ENCODE data around the gene SLC22A12.

The SLC22A12 gene

DNA sequence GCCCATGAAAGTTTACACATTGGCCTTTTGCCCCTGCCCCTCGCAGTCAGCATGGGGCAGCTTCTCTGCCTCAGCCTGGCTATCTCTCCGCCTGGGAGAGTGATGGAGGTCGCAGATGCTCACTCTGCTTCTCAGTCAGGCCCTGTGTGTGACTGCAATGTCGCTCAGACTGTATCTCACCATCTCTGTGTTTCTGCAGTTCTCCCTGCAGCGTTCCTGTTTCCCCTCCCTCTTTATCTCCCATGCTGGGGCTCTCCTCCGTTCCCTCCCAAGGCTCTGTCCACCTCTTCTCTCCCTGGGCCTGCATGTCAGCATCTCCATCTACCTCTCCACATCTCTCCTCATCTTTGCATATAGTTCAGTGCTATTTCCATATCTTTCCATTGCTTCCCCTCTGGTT, 38.1 kb downstream of the SLC22A12 start:
- no peak for FAIRE-seq

DNA sequence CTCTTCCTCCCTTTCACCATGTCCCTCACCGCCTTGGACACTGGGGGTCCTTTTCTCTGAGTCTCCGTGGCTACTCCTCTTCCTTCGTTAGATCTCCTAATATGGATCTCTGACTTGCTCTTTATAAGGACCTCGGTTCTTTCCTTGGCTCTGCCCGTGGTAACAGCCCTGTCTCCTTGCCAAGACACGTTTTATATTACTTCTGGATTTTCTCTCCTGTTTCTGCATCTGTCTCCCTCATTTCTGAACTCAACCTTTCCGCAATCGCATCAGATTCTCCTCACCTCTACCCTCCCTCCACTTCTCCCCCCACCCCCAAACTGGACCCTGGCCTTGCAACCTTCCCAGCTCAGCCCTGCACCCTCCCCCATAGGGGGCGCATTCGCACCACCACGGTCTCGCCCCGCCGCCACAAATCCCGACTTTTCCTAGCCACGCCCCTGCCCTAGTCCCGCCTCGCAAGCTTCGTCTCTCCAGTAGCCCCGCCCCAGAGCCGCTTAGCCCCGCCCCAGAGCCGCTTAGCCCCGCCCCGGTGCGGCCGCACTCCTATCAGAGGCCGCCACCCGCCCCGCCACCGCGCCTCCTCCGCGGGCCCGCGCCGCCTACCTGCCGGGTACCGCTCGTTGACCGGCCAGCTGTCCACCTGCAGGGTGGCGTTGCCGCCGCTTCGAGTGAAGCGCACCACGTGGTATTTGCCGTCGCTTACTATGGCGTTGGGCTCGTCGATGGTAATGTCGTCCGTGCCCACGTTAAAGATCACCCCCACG, 39.0 kb downstream of the SLC22A12 start:
- no peak for FAIRE-seq

DNA sequence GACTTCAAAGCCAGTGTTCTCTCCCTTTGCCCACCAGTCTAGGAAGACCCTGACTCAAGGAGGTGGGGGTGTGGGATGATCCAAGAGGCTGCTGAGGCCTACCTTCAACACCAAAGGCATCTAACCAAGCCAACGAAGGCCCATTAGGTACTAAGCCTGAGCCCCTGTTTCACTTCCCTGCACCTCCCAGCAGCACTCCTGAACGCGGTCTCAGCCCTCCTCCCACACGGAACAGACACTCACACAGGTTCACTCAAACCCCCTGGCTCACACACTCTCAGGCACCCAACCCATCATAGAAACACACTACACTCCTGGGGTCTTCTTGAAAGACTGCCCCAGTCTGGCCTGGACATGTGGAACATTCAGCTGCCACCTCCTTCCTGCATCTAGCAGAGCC, 40.7 kb downstream of the SLC22A12 start:
- FAIRE-seq = no peak

DNA sequence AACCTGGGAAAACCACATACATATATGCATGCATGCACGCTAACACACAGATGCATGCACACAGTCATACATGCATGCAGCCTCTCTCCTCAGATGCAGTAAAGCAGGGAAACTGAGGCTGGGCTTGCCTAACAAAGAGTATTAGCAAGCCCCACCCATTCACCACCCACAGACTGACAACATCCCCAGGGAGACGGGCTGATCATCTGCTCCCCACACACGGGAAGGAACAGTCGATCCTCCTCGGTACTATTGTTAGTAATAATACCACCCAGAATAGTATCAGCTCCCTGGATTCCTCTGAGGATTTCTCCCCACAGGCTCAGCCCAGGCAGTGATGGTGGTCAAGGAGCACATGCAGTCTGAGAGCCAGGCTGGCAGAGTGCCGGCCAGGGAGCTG, 41.2 kb downstream of the SLC22A12 start:
- FAIRE-seq = no peak

DNA sequence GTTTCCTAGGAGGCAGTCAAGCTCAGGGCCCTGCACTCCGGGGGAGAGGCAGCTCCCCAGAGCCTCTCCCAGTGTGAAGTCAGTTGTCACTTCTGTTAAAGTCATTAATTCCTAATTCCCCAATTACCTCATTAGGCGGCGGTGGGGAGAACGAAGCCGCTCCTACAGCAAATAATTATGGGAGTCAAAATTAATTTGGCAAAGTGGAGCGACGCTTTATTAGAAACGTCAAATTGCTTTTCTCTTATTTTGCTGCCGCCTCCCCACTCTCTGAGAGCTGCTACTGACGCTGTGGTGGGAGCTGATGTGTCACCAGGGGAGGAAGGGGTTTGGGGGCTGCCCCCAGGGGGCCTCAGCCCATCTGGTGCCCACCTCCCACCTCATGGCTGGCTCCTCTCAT, 41.6 kb downstream of the SLC22A12 start:
- FAIRE-seq = no peak

DNA sequence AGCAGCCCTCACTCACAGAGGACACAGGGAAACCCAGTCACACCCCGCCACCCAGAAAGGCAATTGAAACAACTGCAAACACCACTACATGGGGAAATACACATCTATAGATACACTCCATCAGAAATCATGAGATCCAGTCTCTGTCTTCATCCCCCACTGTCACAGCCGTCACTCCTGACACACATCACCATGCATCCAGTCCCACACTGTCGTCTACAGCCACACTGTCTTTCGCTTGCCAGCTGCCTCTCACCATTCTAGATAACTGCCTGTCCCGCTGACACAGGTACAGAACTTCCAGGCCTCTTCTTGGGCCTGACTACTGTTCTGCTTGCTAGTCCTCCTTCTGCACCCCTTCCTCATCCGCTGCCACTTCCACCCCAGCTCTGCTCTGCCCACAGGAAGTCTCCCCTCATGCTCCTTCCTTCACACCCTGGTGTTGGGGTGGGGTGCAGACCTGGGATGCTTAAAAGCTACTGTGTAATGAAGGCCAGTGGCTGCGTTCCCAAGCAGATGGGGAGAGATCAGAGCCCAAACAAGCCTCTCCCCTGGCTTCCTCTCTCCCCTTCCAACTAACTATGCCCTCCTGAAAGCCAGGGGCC, 42.6 kb downstream of the SLC22A12 start:
- no peak for FAIRE-seq

DNA sequence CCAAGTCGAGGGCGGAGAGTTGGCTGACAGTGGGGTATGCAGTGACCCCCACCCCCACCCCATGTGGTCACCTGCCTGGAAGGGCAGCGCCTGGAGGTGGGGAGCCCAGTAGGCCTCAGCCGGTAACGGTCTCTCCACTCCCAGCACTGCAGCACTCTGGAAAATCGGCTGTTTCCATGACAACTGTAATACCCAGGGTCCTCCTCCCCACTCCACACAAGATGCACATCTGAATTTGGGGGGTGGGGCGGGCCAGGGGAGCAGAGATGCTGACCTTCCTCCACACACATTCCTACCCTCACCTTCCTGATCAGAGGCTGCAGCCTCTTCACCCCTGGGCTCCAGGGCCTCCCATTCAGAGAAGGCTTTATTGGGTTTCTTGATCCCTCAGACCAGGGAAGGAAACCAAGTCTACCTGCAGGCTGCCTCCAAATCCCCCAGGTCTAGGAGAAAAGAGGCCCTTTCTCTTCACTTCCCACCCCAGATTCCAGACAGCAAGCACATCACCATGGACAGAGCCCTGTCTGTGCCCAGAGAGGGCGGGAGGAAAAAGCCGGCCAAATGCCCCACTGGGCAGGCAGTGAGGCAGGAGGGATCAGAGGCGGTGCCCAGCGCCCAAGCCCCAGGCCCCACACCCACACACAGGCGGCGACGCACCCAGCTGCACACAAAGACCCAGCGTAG, 46.5 kb downstream of the SLC22A12 start:
- no peak for FAIRE-seq

DNA sequence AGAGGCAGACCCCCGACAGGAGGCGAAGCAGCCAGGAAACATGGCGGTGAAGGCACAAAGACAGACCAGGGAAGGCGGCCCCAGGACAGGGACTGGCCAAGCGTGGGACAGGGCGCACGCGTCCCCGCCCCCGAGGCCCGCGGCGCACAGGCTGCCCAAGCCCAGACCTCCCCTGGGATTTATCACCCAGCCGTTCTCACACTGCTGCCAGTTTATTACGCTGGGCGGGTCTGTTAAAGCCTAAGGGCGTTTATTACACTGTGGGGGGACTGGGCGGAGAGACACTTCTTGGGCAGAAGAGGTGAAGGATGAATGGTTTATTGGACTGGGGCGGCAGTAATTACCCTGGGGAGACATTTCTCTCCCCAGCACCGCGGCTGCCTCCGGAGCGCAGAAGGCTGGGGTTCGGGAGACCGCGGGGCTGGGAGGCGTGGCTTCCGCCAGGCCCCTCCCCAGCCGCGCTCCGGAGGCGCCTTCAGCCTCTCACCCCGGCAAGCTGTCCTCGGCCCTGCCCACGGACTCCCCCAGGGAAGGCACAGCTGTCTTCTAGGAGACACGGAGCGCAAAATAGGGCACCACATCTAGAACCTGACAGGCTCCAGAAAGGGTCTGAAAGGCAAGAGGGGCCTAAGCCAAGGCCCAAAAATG, 47.1 kb downstream of the SLC22A12 start:
- no peak for FAIRE-seq

DNA sequence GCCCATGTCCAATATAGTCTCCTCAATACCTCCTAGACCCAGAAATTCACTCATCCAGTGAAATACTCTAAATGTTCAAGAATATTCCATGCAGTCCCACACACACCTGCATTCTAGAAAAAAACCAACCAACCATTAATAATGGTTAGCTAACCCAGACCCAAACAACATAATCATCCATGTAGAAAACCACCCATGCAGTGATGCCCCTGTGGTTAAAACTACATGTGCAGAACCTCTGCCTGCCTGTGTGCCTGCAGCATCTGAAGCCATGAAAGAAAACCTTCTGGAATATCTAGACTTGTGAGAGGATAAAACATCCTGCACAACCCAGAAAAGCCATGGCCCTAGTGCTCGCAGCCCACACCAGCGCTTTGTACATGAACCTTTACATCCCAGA, 47.8 kb downstream of the SLC22A12 start:
- no peak for FAIRE-seq

DNA sequence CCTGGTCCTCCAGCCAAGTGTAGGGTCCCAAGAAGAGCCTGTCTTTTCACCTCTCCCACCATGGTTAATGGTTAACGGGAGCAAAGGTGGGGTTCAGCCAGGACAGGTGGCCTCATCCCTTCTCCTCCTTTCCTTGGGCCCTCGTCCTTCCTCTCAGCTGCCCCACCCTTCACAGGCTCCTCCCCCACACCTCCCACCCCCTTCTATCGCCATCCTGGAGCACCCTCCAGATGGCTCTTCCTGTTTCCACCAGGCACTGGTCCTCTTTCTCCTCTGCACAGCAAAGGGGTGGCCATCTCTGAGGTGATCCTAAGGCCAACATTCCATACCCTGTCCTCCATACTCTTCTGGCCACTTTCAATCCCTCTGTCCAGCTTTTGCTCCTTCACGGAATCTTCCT, 48.9 kb downstream of the SLC22A12 start:
- no peak for FAIRE-seq

DNA sequence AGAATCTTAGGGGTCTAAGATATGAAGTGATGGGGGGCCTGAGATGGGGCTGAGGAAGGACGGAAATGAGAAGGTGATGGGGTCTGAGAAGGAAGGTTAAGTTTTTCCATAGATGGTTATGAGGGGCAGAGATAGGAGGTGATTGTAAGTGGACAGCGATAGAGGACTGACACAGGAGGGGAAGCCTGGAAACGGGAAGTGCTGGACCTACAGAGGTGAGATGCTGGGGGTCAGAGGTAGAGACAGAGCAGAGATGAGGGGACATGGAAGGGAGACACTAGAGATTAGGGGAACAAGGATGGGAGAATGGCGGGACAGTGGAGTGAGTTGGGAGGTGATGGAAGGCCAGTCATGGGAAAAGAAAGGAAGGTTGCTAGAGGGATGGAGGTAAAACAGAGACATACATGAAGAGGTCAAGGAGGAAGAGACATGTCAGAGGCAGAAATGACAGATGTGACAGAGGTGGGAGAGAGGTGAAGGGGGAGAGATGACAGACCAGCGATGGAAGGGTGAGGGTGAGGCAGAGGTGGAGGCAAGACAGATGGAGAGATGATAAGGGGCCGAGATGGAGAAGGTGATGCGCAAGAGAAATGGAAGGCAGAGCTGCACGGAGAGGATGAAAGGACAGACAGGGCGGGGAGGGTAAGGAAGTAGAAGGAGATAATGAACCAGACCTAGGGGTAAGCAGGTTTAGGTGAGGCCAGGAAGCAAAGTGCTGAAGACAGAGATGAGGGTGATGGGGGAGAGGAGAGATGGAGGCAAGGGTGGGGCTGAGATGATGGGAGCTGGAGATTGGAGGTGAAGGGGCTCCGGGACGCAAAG, 50.8 kb downstream of the SLC22A12 start:
- no peak for FAIRE-seq

DNA sequence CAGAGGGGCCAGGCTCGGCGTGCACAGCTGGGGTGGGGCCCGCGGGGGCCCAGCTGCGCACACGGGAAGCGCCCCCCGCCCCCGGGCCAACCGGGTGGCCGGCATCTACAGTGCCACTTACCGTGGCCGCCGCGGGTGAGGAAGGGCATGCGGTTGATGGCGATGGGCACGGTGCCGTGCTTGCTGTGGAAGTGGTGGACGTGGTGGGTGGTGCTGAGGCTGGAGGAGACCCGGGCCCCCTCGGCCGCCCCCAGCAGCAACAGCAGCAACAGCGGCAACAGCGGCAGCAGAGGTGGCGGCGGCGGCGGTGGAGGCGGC, 51.4 kb downstream of the SLC22A12 start:
- FAIRE-seq = no peak

DNA sequence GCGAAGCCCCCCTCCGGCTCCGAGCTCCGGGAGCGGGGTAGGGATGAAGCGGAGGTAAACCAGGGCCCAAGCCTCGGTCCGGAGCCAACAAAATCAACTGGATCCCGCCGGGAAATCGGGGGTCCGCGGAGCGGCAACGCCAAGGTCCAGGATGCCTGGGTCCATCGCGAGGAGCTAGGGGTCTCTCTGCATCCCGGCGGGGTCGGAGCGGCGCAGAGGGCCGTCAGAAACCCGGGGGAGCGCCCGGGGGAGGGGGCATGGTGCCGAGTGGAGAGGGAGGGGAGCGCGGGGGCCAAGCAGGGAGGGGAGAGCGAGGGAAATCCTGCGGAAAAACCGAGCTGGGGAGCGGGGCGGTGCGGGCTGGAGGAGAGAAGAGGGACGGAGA, 51.8 kb downstream of the SLC22A12 start:
- FAIRE-seq = no peak

DNA sequence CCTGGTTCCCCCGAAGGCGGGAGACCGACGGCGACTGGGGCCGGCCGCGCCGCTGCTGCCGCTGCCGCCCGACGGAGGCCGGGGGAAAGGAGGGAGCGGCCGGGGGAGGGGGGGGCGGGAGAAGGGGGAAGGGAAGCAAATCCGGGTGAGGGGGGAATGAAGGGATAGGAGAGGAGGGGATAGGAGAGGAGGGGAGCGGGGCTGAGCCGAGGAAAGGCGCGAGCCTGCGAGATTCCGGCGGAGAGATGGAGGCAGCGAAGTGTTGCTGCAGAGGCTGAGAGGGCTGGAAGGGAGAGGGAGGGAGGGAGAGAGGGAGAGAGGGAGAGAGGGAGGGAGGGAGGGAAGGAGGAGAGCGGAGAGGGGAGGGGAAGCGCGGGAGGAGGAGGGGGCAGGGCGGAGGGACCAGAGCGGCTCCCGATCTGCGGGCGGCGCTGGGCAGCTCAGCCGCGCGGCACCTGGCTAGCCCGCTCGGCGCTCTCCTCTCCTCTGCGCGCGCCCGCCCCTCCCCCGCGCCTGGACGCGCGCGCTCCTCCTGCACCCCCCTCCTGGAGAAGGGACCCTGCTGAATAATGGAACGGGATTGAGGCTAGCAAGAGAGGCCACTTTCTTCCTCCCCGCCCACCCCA, 52.3 kb downstream of the SLC22A12 start:
- FAIRE-seq = no peak

DNA sequence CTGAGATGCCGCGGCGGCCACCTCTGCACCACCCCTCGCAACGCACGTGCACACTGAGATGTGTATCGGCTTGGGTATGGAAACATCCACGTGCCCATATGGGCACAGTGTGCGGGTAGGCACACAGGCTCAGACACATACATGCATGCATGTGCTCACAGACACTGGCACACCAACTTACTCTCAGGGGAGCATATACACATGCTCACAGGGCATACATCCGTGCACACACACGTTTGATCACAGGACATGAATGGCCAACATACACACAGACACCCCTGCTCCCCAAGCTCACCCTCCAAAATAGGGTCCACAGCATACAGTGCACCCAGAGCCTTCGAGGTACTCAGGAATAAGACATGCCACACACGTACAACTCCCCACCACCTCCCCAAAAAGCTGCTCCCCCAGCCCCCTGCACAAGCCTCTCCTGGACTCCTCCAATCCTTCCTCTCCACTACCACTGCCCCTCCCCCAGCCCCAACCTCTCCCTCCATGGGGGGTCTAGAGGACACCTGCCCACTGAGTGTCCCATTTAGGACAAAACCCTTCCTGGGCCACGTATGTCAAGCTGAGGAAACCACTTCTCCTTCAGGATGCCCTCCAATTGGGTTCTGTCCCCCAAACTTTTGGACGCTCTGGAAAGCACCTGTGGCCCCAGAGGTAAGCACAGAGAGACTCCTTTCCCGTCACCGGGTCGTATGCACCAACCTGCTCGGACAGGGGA, 53.1 kb downstream of the SLC22A12 start:
- FAIRE-seq = no peak

DNA sequence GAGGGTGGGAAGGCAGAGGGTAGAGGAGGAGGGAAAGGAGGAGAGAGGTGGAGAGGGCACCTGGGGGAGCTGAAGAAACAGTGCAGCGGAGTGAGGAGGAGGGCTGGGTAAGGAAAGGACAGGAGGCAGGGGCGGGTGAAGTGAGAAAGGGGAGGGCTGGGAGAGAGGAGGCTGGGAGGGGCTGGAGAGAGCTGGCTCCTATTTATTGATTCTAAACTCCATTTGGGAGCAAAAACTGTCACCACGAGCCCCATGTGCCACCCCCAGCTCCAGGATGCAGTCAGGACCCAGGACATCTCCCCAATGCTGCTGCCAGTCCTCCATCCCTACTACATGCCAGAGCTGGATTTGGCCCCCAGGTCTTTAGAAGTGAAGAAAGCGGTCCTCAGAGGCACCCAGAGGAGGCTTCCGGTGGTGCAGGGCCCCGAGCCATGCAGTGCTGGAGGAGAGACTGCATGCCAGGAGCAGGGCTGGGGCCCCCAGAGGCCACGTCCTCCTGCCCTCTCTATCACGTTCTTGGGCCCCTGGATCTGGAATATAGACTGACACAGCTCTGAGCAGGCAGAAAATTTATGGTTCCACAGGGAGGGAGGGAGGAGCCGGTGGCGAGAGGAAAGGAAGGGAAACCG, 53.7 kb downstream of the SLC22A12 start:
- FAIRE-seq = no peak

DNA sequence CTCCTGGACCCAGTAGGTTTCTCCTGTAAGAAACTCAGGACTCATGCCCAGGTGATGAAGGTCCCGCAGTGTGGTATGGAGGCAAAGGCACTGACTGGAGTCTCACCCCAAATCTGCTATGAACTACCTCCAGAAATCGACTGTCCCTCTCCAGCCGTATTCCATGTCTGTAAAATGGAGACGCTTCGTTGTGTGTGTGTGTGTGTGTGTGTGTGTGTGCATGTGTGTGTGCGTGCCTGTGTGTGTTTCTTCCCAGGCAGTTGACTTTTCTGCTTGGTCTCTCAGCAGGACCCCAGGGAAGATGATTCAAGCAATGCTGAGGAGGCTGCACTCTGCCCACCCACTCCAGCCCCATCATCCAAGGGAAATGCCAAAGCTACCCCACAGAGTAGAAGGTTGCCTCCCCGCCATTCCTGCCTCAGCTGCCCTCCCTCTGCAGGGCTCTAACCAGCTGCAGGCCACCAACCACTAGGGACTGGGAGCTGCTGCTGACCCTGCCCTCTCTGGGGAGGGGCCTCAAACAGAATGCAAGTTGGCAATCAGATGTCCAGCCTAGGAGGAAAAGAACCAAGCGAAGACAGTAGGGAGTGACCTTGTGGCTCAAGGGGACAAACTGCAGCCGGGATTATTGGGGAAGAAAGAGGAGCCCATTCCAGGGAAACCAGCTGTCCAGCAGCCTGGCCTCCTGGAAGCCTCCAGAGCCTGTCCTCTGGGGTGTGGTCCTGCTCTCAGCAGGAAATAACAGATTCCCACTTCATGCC, 56.2 kb downstream of the SLC22A12 start:
- no peak for FAIRE-seq

DNA sequence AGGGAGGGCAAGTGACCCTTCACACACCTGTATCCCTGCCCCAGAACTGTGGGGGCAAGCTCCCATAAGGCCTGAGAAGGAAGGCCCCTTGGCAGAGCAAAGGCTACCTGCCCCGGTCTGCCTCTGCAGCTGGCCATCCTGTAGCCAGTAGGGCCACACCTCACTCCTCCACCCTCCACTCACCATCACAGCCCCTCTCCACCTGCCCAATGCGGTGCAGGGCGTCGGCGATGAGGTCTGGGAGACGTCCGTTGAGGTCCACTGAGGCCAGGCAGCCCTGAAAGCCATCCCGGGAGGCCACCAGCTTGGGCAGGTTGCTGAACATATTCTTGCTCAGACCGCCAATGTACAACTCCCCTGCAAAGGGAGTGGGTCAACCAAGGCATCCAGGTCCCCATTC, 57.5 kb downstream of the SLC22A12 start:
- FAIRE-seq = no peak

DNA sequence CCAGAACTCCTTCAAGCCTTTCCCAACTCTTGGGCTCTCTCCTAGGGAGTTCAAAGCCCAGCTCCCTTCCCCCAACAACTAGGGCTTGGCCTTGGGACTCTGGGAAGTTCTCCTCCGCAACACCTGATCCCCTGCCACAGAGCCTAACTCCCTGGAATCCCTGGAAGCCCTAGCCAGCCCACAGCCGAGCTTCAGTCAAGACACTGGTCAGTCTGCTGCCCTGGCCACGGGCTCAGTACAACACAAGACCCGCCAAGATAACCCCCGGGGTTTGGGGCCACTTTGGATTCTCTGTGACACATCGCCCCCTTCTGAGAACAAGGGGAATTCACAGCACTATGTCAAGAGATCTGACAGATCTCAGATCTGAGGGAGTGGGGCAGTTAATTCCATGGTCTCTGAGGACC, 58.3 kb downstream of the SLC22A12 start:
- FAIRE-seq = no peak

DNA sequence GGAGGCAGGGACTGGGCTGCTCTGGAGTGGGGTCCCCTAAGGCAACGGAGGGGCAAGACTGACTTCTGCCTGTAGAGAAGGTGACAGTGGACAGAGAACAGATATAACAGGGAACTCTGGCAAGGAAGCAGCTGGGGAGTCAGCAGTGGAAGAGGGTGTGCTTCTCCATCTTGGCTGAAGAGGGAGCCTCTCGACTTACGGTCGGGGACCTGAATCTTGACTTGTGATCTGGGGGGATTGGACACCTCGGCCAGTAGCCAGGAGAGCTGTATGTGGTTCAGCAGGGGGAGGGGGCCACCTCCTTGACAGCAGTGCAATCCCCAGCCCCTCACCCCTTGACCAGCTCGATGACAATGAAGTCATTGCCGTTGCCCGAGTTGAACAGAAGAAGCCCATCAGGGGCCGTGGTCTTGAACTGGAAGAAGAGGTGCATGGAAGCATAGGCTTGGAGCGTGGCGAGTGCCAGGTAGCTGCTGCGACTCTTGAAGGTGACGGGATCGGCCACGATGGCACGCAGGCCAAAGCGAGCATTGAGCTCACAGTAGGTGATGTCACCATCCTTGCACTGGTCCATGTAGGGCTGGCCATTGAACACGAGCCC, 60.0 kb downstream of the SLC22A12 start:
- no peak for FAIRE-seq
